OCI-LY7 (cell line): Measurements from ENCODE around the gene ZMIZ1.

Experiments
- CTCF ChIP-seq: fragments of 200-600 bp; sonication (generic); conservative IDR thresholded peaks from 2 replicates; pipeline ENCODE4 v1.5.1; 2014; ENCODE audit warnings: mild to moderate bottlenecking, antibody characterized with exemption, low read length, moderate library complexity, mixed read lengths
- EZH2phosphoT487 ChIP-seq: fragments of 200-600 bp; sonication (generic); IDR thresholded peaks from 2 replicates; pipeline ENCODE4 v1.6.1; 2018; ENCODE audit warnings: low read depth, borderline replicate concordance, mild to moderate bottlenecking, mixed run types, antibody characterized with exemption, low read length, moderate library complexity, mixed read lengths

GRCh38 chr10:79243181-79244067 is 174.7 kb downstream of the ZMIZ1 start:
- TF ChIP-seq CTCF (0 out of 2 replicates have a peak, but pooled peaks have one; percentile 24), EZH2phosphoT487 (no peak)
